Ishikawa (cell line): ENCODE results near the gene FADS2.

Experiments
- CEBPB ChIP-seq: IDR thresholded peaks from 2 replicates; pipeline ENCODE4 v1.6.1; 2012
- EGR1 ChIP-seq: IDR thresholded peaks from 2 replicates; pipeline ENCODE4 v1.6.1; 2012
- MAX ChIP-seq: IDR thresholded peaks from 2 replicates; pipeline ENCODE4 v1.6.1; 2012
- RAD21 ChIP-seq: IDR thresholded peaks from 2 replicates; pipeline ENCODE4 v1.6.1; 2012; ENCODE audit warnings: low read depth
- TCF12 ChIP-seq: IDR thresholded peaks from 2 replicates; pipeline ENCODE4 v1.6.1; 2012; ENCODE audit warnings: low read depth
- USF1 ChIP-seq: IDR thresholded peaks from 2 replicates; pipeline ENCODE4 v1.6.1; 2012
- YY1 ChIP-seq: IDR thresholded peaks from 2 replicates; pipeline ENCODE4 v1.6.1; 2012; ENCODE audit warnings: low read depth

- TF ChIP-seq TCF12 (no peak), EGR1 (no peak), USF1 (no peak), YY1 (no peak), RAD21 (no peak), CEBPB (no peak), MAX (no peak)
Measured at GRCh38 chr11:61840371-61840770, 12.3 kb downstream of the FADS2 start.
